SJSA1 (cell line): ENCODE measurements around the gene AHDC1. TPM values are rescaled to one million over a fixed set of nuclear protein-coding genes. Genes with fewer than 3 reads are reported as not detected.
"Not testable (repeated sequence)": the region's sequence is repeated elsewhere in the genome, so short reads cannot be mapped to it uniquely, and the experiment has no call there.

ENCODE experiments used
- DNase-seq, 2 experiments: peaks; one replicate each; pipeline ENCODE4 v3.0.0-alpha.2; 2015 to 2020; ENCODE audit warnings: low spot score in 2 of 2, low read depth in 1 of 2
- H3K27ac ChIP-seq: fragments of 250-450 bp; sonication (Bioruptor Pico); 2 replicates; pipeline ENCODE4 v1.5.1; 2020; ENCODE audit warnings: mild to moderate bottlenecking, moderate library complexity
- H3K27me3 ChIP-seq: fragments of 250-450 bp; sonication (Bioruptor Pico); replicated peaks from 2 replicates; pipeline ENCODE4 v1.5.1; 2020; ENCODE audit warnings: mild to moderate bottlenecking, moderate library complexity
- H3K36me3 ChIP-seq: fragments of 250-450 bp; sonication (Bioruptor Pico); 2 replicates; pipeline ENCODE4 v1.5.1; 2020; ENCODE audit warnings: mild to moderate bottlenecking
- H3K4me1 ChIP-seq: fragments of 250-450 bp; sonication (Bioruptor Pico); replicated peaks from 2 replicates; pipeline ENCODE4 v1.6.1; 2021; ENCODE audit warnings: mild to moderate bottlenecking
- H3K4me3 ChIP-seq: fragments of 250-450 bp; sonication (Bioruptor Pico); 2 replicates; pipeline ENCODE4 v1.5.1; 2020; ENCODE audit warnings: mild to moderate bottlenecking
- H3K9me3 ChIP-seq: fragments of 250-450 bp; sonication (Bioruptor Pico); replicated peaks from 2 replicates; pipeline ENCODE4 v1.5.1; 2020; ENCODE audit warnings: mild to moderate bottlenecking
- total RNA-seq: library from RNA; depleted of rRNA; stranded (reverse); fragments of >200 nt; shearing (Covaris generic); gene quantifications from 2 replicates; pipeline ENCODE4 v1.2.3, GENCODE V29; 2014

Gene AHDC1
- total RNA-seq, 1 experiment from 2014 or later: 2.9 TPM

- Histone ChIP-seq H3K27me3 (peaks cover 14% of the 10 kb centered on the region), H3K36me3 (no peaks in the 10 kb centered on the region), H3K9me3 (no peaks in the 10 kb centered on the region), H3K27ac (no peak overlapping the region), H3K4me1 (peaks cover 5% of the 10 kb centered on the region), H3K4me3 (no peak overlapping the region)
- DNase-seq: no peak
Measured at GRCh38 chr1:27638805-27639204, 34.9 kb upstream of the AHDC1 start.

GRCh38 chr1:27638047-27638734, 34.2 kb upstream of the AHDC1 start:
- Histone ChIP-seq H3K4me3 (no peak overlapping the region), H3K4me1 (peaks cover 5% of the 10 kb centered on the region), H3K36me3 (no peaks in the 10 kb centered on the region), H3K9me3 (no peaks in the 10 kb centered on the region), H3K27ac (no peak overlapping the region), H3K27me3 (peaks cover 11% of the 10 kb centered on the region)
- DNase-seq: no peak

GRCh38 chr1:27635396-27636142, 31.6 kb upstream of the AHDC1 start:
- peaks cover 5% of the 10 kb centered on the region for H3K4me1 ChIP-seq
- H3K4me3 ChIP-seq: no peak overlapping the region
- peaks cover 10% of the 10 kb centered on the region for H3K27me3 ChIP-seq
- no peaks in the 10 kb centered on the region for H3K36me3 ChIP-seq
- no peaks in the 10 kb centered on the region for H3K9me3 ChIP-seq
- no peak for DNase-seq
- H3K27ac ChIP-seq: no peak overlapping the region

- H3K4me1 ChIP-seq: peaks cover 5% of the 10 kb centered on the region
- peaks cover 10% of the 10 kb centered on the region for H3K27me3 ChIP-seq
- DNase-seq: no peak
- no peaks in the 10 kb centered on the region for H3K9me3 ChIP-seq
- H3K27ac ChIP-seq: no peak within 1 kb of the TSS
- no peak within 1 kb of the TSS for H3K4me3 ChIP-seq
- H3K36me3 ChIP-seq: no peaks in the 10 kb centered on the region
Measured at GRCh38 chr1:27634985-27635367, 31.0 kb upstream of the AHDC1 start, which contains the start of gene FGR. TSS of gene FGR (minus strand) at chr1:27635185. CDS start at chr1:27623916, 11,269 bp downstream.

- no peak for DNase-seq
- no peak overlapping the region for H3K4me3 ChIP-seq
- no peaks in the 10 kb centered on the region for H3K36me3 ChIP-seq
- no peaks in the 10 kb centered on the region for H3K9me3 ChIP-seq
- H3K27me3 ChIP-seq: peaks cover 10% of the 10 kb centered on the region
- H3K4me1 ChIP-seq: peaks cover 5% of the 10 kb centered on the region
- H3K27ac ChIP-seq: no peak overlapping the region
Measured at GRCh38 chr1:27634177-27634984, 30.4 kb upstream of the AHDC1 start.

GRCh38 chr1:27633640-27634176, 29.8 kb upstream of the AHDC1 start:
- H3K4me1 ChIP-seq: peaks cover 5% of the 10 kb centered on the region
- no peaks in the 10 kb centered on the region for H3K9me3 ChIP-seq
- DNase-seq: no peak
- no peaks in the 10 kb centered on the region for H3K36me3 ChIP-seq
- no peak overlapping the region for H3K27ac ChIP-seq
- peaks cover 10% of the 10 kb centered on the region for H3K27me3 ChIP-seq
- no peak overlapping the region for H3K4me3 ChIP-seq

GRCh38 chr1:27633298-27633610, 29.3 kb upstream of the AHDC1 start:
- H3K36me3 ChIP-seq: no peaks in the 10 kb centered on the region
- DNase-seq: no peak
- H3K27me3 ChIP-seq: peaks cover 10% of the 10 kb centered on the region
- no peaks in the 10 kb centered on the region for H3K9me3 ChIP-seq
- H3K4me1 ChIP-seq: peaks cover 5% of the 10 kb centered on the region
- H3K4me3 ChIP-seq: no peak overlapping the region
- H3K27ac ChIP-seq: no peak overlapping the region

- no peaks in the 10 kb centered on the region for H3K36me3 ChIP-seq
- H3K4me3 ChIP-seq: no peak overlapping the region
- DNase-seq: no peak
- H3K27ac ChIP-seq: no peak overlapping the region
- H3K4me1 ChIP-seq: peaks cover 5% of the 10 kb centered on the region
- H3K9me3 ChIP-seq: no peaks in the 10 kb centered on the region
- peaks cover 10% of the 10 kb centered on the region for H3K27me3 ChIP-seq
Measured at GRCh38 chr1:27632387-27633297, 28.7 kb upstream of the AHDC1 start.

- Histone ChIP-seq H3K4me1 (peaks cover 5% of the 10 kb centered on the region), H3K36me3 (no peaks in the 10 kb centered on the region), H3K9me3 (no peaks in the 10 kb centered on the region), H3K4me3 (no peak overlapping the region), H3K27me3 (peaks cover 10% of the 10 kb centered on the region), H3K27ac (no peak overlapping the region)
- DNase-seq: no peak
Measured at GRCh38 chr1:27630859-27631491, 27.0 kb upstream of the AHDC1 start.

- H3K27me3 ChIP-seq: no peaks in the 10 kb centered on the region; the same call in 1 of the 2 replicates
- DNase-seq: no peak
Measured at GRCh38 chr1:27628712-27629111, 24.8 kb upstream of the AHDC1 start.

GRCh38 chr1:27627733-27628132, 23.8 kb upstream of the AHDC1 start:
- H3K36me3 ChIP-seq, H3K27ac ChIP-seq, H3K9me3 ChIP-seq, H3K4me3 ChIP-seq, H3K4me1 ChIP-seq, DNase-seq, H3K27me3 ChIP-seq: not testable (repeated sequence)

More at GRCh38 chr1:27628712-27629111, 24.8 kb upstream of the AHDC1 start:
- no peaks in the 10 kb centered on the region for H3K9me3 ChIP-seq
- H3K4me1 ChIP-seq: no peaks in the 10 kb centered on the region; the same call in 1 of the 2 replicates
- no peaks in the 10 kb centered on the region for H3K36me3 ChIP-seq
- no peak overlapping the region for H3K4me3 ChIP-seq
- no peak overlapping the region for H3K27ac ChIP-seq

- no peaks in the 10 kb centered on the region for H3K36me3 ChIP-seq
- H3K9me3 ChIP-seq: no peaks in the 10 kb centered on the region
- H3K27ac ChIP-seq: no peak overlapping the region
- no peaks in the 10 kb centered on the region for H3K27me3 ChIP-seq
- no peak overlapping the region for H3K4me3 ChIP-seq
- no peaks in the 10 kb centered on the region for H3K4me1 ChIP-seq
- no peak for DNase-seq
Measured at GRCh38 chr1:27627061-27627460, 23.1 kb upstream of the AHDC1 start.
